ENCODE measurements around the gene ULK4.

- TF ChIP-seq CTCF (IDR thresholded peaks at IDR 0.05) (no peak), POLR2A (IDR thresholded peaks at IDR 0.05) (no peak)
Observed at GRCh38 chr3:41330465-41330864, 631.4 kb downstream of the ULK4 start.
